HuH-7.5 (cell line): ENCODE measurements around the gene GNB3.

Experiments
- DNase-seq: peaks from one replicate; pipeline ENCODE4 v3.0.0; 2011; ENCODE audit warnings: low spot score

The GNB3 gene

DNA sequence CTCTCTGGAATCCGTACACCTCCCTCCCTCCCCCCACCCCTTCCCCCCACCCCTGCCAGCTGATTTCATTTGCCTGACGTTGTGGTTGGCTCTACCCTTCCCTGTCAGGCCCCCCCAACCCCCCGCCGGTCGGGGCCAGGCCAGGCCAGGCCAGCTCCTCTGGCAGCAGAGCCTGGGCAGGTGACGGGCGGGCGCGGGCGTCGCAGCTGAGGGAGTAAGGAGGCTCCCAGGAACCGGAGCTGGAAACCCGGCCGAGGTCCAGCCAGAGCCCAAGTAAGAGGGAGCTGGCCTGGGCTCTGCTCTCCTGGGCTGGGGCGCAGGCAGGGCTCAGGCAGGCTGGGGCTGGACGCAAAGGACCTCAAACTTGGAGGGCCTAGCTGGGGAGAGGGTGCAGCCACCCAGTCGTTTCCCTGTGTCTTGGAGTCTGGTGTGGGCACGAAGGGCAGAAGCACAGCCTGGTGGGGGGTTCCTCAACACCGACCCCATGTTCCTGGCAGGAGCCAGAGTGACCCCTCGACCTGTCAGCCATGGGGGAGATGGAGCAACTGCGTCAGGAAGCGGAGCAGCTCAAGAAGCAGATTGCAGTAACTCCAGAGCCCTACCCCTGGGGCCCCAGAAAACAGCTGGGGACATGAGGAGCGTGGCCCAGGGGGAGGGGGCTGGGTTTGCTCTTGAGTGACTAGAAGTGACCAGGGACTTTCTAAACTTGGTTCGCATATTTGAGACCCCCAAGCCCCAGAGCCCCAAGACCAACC, at the start of gene GNB3:
Gene GNB3, plus strand, starts transcription at position 165 of the 755 bp plus-strand sequence. Its CDS starts 363 bp downstream, at position 528.
- DNase-seq: no peak

DNA sequence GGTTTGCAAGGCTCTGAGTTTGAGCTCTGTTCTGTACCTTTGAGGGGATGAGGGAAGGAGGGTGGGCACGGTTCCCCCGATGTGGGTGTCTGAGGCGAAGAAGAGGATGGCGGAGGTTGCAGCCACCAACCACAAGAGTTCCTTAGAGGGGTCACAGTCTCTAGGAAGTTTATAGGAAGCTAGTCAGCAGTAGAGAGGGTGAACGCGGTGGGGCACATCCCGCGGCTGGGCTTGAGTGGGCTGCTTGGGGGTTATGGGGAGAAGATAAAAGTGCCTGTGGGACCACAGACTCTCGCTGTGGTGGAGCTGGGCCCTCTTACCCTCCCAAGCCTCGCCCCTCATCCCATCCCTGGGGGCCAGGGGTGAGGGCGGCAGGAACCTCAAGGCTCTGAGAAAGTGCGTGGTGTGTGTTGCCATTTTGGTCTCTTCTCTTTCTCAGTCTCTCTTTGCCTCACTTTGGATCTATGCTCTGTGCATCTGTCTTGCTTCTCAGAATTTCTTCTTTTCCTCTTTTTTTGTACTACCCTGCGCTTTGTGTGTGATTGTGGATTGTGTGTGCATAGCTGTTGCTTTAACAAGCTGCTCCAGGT, 48.7 kb upstream of the GNB3 start:
- DNase-seq: no peak

DNA sequence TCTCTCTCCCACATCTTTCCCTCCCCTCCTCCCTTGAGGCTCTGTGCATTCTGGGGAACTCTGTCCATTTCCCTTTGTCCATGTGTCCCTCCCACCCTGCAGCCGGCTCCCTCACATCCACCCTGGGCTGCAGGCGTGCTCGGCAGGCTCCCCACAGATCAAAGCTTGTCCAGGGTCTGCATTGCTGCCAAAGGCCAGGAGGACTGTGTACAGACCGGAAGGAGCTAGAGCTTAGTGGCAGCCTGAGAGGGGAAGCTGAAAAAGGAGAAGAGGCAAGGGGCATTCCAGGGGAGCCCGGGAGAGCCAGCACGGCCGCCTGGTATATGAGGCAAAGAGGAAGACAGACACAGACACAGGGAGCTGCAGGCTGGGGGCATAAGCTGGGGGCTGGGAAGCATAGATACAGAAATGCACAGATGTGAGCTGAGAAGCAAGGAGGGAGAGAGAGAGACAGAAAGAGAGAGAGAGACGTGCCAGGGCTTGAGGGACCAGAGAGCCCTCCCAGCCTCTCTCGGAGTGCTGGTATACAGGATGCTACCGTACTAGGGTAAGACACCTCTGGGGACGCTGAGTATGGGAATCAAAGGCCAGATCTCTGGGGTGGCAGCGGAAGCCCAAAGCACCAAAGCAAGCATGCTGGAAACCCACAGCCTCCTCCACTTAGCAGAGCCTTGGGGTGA, 48.1 kb upstream of the GNB3 start:
- DNase-seq: no peak

DNA sequence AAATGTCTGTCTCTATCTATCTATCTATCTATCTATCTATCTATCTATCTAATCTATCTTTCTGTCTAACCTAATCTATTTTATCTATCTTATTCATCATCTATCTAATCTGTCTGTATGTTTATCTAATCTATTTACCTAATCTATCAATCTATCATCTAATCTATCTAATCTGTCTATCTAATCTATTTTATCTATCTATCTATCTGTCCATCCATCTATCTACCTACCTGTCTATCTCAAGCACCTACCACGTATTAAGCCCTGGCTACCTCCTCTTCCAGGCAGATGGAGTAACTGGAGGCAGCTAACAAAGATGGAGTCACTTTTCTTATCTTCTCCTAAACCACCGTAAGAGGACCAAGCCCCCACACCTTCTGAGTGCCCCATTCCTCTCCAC, 45.6 kb upstream of the GNB3 start:
- no peak for DNase-seq

DNA sequence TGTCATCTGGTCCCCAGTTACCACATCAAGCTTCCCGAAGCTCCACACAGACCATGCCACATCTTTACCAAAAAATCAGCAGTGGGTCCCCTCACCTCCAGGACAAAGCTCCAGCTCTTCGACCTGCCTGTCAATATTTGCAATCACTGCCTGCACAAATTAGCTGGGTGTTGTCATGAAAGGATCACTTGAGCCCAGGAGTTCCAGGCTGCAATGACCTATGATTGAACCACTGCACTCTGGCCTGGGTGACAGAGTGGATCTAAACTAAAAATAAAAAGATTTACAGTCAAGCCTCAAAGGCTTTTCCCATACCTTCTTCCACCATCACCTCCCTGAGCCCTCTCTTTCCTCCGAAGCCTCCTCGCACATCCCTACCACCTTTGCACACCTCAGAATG, 44.1 kb upstream of the GNB3 start:
- peak; percentile 8 for DNase-seq

DNA sequence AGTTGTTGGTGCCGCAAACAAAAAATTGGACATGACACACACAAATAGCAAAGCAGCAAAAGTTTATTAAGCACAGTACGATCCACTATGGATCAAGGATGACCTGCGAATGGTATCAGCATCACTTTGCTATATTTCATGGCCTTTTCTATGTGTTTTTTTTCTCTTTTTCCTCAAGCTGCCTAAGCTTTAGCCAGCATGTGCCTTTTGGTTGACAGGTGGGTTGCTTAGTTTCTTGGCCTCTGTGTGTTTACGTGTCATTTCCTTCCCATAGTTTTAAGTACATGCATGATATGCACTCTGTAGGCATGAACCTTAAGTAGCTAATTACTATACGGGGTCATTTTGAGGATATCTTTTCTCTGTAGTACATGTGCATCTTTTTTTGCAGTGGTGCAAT, 41.6 kb upstream of the GNB3 start:
- DNase-seq: no peak

DNA sequence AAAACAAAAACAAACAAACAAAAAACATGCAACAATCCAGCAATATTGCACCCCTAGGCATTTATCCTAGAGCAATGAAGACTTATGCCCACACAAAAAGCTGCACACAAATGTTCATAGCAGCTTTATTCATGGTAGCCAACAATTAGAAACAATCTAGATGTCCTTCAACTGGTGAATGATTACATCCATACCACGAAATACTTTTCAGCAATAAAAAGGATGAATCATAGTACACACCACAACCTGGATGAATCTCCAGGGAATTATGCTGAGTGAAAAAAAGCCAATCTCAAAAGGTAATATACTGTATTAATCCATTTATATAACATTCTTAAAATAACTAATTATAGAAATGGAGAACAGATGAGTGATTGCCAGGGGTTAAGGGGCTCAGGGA, 33.6 kb upstream of the GNB3 start:
- DNase-seq: no peak

DNA sequence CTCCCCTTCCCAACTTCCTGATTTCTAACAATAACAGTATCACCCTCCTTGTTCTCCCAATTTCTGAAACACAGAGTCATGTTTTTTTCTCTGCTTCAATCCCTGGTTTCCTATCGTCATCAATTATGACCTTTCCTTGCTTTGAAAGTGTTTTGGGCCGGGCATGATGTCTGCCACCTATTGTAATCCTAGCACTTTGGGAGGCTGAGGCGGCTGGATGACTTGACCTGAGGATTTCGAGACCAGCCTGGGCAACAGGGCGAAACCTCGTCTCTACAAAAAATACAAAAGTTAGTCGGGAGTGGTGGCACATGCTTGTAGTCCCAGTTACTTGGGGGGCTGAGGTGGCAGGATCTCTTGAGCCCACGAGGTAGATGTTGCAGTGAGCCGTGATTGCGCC, 31.7 kb upstream of the GNB3 start:
- no peak for DNase-seq

DNA sequence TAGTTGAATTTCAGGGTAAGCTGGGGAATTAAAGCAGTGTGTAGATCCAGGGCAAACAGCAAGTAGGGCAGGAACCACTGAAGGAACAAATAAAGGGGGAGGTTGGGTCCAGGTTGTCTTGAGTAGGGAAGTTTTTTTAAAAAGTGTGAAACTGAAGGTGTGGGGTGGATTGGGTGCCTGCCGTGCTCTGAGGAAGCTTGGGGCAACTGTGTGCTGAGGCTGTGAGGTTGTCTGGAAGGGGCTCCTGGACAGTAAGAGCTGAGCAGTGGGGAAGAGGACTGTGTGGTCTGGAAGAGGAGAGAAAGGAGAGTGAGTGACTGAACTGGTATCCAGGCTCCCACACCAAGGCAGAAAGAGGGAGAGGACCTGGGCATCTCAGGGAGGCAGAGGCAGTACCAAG, 30.0 kb upstream of the GNB3 start:
- DNase-seq: peak; percentile 1

DNA sequence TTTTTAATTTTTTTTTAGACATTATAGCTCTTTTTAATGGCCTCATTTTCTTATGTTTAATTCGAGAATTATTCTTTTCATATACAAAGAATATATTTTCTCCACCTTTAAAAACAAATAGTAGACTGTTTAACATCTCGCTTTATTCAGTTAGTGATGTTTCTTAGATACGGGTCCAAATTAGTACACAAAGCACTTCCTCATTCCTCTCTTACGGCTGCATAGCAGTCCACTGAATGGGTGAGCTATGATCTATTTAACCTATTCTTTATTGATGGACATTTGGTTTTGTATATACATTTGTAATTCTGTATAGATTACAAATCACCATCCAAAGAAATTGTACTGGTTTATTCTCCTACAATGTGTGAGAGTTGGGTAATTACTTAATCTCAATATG, 27.4 kb upstream of the GNB3 start:
- DNase-seq: no peak

DNA sequence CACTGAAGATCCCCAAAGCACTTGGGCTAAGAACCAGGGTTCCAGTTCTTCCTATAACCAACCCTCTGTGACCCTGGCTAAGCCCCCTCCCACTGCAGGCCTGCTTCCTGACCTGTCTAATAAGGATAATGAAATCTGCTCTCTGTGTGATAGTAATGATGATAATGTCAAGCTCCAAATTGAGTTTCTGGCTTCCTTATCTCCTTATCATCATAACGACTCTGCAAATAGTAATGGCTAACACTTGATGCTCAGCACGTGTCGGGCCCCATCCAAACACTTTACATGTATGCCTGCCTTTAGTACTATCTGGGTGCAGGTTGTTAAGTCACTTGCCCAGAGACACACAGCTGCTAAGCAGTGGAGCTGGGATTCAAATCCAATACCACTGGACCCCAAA, 24.1 kb upstream of the GNB3 start:
- DNase-seq: no peak

DNA sequence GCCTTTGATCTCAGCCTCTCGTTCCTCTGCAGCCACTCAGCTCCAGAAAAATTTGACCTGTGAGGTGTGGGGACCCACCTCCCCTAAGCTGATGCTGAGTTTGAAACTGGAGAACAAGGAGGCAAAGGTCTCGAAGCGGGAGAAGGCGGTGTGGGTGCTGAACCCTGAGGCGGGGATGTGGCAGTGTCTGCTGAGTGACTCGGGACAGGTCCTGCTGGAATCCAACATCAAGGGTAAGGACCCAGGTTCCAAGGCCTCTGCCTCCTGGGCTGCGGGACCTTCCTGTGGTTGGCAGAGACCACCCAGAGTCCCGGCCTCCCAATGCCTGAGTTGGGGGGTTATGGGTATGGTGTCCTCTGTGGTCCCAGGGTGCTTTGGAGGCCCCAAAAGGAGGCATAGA, 23.6 kb upstream of the GNB3 start:
- no peak for DNase-seq

DNA sequence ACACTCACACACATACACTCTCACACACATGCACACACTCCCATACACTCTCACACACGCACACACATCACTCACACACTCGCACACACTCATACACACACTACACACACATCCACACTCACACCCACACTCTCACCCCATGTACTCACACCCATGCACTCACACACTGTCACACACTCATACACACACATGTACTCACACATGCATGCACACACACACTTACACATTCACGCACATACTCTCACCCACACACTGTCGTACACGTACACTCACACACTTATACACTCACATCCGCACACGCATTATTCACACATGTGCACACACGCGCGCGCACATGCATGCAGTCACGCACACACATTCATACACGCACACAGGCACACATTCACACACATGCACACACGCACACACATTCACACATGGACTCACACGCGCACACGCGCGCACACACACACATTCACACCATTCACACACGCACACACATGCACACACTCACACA, 23.0 kb upstream of the GNB3 start:
- DNase-seq: no peak

DNA sequence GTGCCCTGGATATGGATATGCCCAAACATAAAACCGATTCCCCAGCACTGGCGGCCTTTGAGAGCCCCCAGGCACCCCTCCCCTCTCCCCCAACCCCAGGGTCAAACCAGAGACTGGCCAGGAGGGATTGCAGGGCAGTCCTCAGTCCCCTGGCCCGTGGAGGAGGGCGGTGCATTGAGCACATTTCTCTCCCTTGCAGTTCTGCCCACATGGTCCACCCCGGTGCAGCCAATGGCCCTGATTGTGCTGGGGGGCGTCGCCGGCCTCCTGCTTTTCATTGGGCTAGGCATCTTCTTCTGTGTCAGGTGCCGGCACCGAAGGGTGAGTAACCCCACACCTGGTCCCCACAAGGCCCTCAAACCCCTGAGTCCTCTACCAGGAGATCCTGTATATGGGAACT, 22.5 kb upstream of the GNB3 start:
- no peak for DNase-seq

DNA sequence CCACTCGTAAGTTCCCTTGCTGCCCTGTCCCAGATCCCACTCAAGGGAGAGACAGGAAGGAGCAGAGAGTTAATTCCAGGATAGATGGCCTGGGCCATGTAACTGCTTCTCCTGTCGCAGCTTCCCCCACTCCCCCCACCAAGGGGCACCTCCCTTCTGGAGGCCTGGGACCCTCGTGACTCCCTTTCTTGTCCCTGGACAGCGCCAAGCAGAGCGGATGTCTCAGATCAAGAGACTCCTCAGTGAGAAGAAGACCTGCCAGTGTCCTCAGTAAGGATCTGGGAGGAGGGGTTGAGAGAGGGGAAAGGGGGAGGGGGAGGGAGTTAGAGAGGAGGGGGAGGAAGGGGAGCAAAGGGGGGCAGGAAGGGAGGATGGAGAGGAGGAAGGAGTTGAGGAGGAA, 22.1 kb upstream of the GNB3 start:
- DNase-seq: no peak

DNA sequence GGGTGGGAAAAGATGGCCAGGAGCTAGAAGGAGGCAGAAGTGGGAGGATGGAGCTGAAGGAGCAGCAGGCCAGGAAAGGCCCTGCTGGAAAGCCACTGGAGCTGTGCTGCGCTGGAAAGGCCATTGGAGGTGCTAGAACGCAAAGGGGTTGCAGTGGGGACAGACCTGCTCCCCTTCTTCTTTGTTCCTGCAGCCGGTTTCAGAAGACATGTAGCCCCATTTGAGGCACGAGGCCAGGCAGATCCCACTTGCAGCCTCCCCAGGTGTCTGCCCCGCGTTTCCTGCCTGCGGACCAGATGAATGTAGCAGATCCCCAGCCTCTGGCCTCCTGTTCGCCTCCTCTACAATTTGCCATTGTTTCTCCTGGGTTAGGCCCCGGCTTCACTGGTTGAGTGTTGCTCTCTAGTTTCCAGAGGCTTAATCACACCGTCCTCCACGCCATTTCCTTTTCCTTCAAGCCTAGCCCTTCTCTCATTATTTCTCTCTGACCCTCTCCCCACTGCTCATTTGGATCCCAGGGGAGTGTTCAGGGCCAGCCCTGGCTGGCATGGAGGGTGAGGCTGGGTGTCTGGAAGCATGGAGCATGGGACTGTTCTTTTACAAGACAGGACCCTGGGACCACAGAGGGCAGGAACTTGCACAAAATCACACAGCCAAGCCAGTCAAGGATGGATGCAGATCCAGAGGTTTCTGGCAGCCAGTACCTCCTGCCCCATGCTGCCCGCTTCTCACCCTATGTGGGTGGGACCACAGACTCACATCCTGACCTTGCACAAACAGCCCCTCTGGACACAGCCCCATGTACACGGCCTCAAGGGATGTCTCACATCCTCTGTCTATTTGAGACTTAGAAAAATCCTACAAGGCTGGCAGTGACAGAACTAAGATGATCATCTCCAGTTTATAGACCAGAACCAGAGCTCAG, 21.4 kb upstream of the GNB3 start:
- DNase-seq: no peak

DNA sequence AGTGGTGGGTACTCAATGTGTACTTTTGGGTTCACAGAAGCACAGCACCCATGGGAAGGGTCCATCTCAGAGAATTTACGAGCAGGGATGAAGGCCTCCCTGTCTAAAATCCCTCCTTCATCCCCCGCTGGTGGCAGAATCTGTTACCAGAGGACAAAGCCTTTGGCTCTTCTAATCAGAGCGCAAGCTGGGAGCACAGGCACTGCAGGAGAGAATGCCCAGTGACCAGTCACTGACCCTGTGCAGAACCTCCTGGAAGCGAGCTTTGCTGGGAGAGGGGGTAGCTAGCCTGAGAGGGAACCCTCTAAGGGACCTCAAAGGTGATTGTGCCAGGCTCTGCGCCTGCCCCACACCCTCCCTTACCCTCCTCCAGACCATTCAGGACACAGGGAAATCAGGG, 20.6 kb upstream of the GNB3 start:
- no peak for DNase-seq

DNA sequence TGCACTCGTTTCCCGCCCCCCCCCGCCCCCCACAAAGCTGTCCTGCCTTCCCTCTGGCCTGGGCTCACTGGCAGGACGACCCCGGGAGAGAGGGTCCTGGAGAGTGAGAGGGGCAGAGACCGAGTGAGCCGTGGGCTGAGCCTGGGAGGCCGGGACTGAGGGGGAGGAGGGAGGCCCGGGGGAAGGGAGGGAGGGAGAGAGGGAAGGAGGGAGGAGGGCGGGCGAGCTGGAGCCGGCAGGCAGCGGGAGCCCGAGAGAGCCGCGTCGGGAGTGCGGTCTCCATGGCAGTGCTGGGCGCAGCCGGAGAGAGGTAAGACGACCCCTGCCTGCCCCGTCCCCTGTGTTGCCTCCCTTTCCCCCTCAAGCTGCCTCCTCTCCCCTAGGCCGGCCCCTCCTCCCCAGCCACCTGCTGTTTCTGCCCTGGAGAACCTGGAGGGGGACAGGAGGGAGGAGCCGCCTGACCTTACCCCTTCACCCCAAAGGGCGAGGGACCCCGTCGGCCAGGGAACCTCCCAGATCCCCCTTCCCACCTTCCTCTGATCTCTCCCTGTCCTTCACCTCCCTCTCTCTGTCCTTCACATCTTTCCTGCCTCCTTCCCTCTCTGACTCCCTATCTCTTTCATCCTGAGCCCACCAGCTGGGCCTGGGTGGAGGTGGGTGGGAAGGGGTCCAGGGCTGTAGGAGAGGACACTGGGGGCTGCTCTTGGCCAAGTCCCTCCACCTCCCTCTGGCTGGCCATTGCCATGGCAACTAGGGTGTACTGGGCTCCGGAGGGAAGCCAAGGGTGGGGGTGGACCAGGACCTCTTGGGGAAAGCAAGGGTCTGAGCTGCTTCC, 18.9 kb upstream of the GNB3 start, which contains the start of gene GPR162:
Gene GPR162, plus strand, starts transcription at position 231 of the 835 bp plus-strand sequence. CDS start 2,078 bp downstream, outside the sequence.
- peak; percentile 78 for DNase-seq

DNA sequence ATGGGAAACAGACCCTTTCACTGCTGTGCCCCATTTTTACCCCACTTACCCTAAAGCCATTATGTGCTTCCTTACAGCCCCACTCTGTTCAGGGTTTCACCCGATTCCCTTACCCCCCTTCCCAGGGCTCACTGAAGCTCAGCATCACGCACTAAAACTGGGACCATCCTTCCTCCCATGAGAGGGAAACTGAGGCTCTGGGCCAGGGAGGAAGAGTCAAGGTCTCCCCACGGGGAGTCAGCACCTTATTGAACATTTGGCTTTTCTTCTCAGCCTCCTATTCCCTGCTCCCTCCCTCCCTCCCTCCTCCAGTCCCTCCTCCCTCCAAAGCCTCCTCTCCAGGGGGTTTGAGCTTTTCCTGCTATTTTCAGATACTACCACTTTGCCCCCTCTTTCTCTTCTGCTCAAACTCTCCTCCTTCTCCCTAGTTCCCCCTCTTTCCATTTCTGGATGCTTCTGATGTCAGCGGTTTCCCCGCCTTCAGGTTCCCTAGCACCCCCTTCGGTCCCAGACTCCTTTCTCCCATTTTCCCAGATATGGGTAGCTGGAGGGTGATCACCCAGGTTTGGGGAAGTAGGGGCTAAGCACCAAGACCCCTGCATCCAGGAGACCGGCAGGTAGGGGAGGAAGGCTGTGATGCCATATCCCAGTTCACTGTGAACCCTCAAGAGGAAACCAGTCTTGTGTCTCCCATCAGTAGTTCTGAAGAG, 18.1 kb upstream of the GNB3 start:
- DNase-seq: no peak
